PC-3 (cell line): Measurements from ENCODE around the gene CFAP20DC. TPM values are rescaled to one million over a fixed set of nuclear protein-coding genes. Genes with fewer than 3 reads are reported as not detected.

ENCODE experiments used
- ATAC-seq: fragments of 200-7000 bp; cut with Tn5 transposase; 2 replicates; pipeline ENCODE4 v1.9.1; 2020; ENCODE audit warnings: mild to moderate bottlenecking, moderate library complexity
- BruUV-seq: library from RNA; stranded (reverse); fragments of 400-500 nt; replicated peaks from 2 replicates; lab custom pipeline; 2021; lab: Mats Ljungman, UMichigan
- CTCF ChIA-PET: fragments of 300-600 bp; sonication (Branson Sonifier 250); formaldehyde crosslinking; loops from one replicate; lab custom pipeline; 2022; ENCODE audit warnings: antibody characterized with exemption; lab: Charles Lee
- POLR2A ChIA-PET: fragments of 300-600 bp; sonication (Branson Sonifier 250); formaldehyde crosslinking; loops from one replicate; lab custom pipeline; 2022; ENCODE audit warnings: antibody characterized with exemption; ENCODE audit not compliant: unreplicated experiment; lab: Charles Lee
- DNase-seq: peaks from one replicate; pipeline ENCODE4 v3.0.0-alpha.2; 2015
- H2AFZ ChIP-seq: fragments of 300-600 bp; sonication (generic); 2 replicates; pipeline ENCODE4 v1.6.0; 2016; ENCODE audit warnings: antibody characterized with exemption, low read length
- H3F3A ChIP-seq: fragments of 300-600 bp; sonication (generic); one replicate; pipeline ENCODE4 v1.6.0; 2017; ENCODE audit warnings: antibody characterized with exemption, low read length, control low read depth, mild to moderate bottlenecking; ENCODE audit not compliant: unreplicated experiment
- H3K27ac ChIP-seq: fragments of 300-600 bp; sonication (generic); 2 replicates; pipeline ENCODE4 v1.5.1; 2016; ENCODE audit warnings: mild to moderate bottlenecking, low read length
- H3K27me3 ChIP-seq: fragments of 300-600 bp; sonication (generic); 2 replicates; pipeline ENCODE4 v1.6.1; 2016; ENCODE audit warnings: low read length, mixed read lengths
- H3K36me3 ChIP-seq: fragments of 300-600 bp; sonication (generic); 2 replicates; pipeline ENCODE4 v1.6.1; 2016; ENCODE audit warnings: low read depth, mixed run types, low read length, mixed read lengths
- H3K4me1 ChIP-seq: fragments of 300-600 bp; sonication (generic); 2 replicates; pipeline ENCODE4 v1.5.1; 2016; ENCODE audit warnings: low read length; ENCODE audit not compliant: insufficient read depth
- H3K4me2 ChIP-seq: fragments of 300-600 bp; sonication (generic); 2 replicates; pipeline ENCODE4 v1.6.0; 2016; ENCODE audit warnings: low read length
- H3K4me3 ChIP-seq: fragments of 300-600 bp; sonication (generic); 2 replicates; pipeline ENCODE4 v1.5.1; 2016; ENCODE audit warnings: mild to moderate bottlenecking, low read length, mixed read lengths
- H3K79me2 ChIP-seq: fragments of 300-600 bp; sonication (generic); 2 replicates; pipeline ENCODE4 v1.6.1; 2017; ENCODE audit warnings: low read length, mixed read lengths
- H3K9ac ChIP-seq: fragments of 300-600 bp; sonication (generic); 2 replicates; pipeline ENCODE4 v1.6.0; 2016; ENCODE audit warnings: mild to moderate bottlenecking, low read length
- H3K9me2 ChIP-seq: fragments of 300-600 bp; sonication (generic); replicated peaks from 2 replicates; pipeline ENCODE4 v1.6.1; 2016; ENCODE audit warnings: mixed run types, low read length, mixed read lengths
- H3K9me3 ChIP-seq: fragments of 300-600 bp; sonication (generic); 2 replicates; pipeline ENCODE4 v1.6.1; 2016; ENCODE audit warnings: low read length, mixed read lengths
- H4K20me1 ChIP-seq: fragments of 300-600 bp; sonication (generic); 2 replicates; pipeline ENCODE4 v1.6.1; 2016; ENCODE audit warnings: low read length, mixed read lengths
- EZH2 ChIP-seq: fragments of 300-600 bp; sonication (generic); IDR thresholded peaks from one replicate; pipeline ENCODE4 v1.6.1; 2017; ENCODE audit warnings: antibody characterized with exemption, mild to moderate bottlenecking, low read length; ENCODE audit not compliant: unreplicated experiment
- EZH2phosphoT487 ChIP-seq: fragments of 300-600 bp; sonication (generic); IDR thresholded peaks from 2 replicates; pipeline ENCODE4 v1.6.1; 2018; ENCODE audit warnings: mild to moderate bottlenecking, antibody characterized with exemption, low read length, borderline replicate concordance
- intact Hi-C: fragments of 100-400 bp; cut with micrococcal nuclease; formaldehyde crosslinking; loops from 2 replicates; pipeline ENCODE4 v1.9.0; 2023
- total RNA-seq: library from RNA; depleted of rRNA; stranded (reverse); fragments of >200 nt; gene quantifications from 2 replicates; pipeline ENCODE4 v1.2.3, GENCODE V29; 2014
- TF ChIP-seq, protein P1 (sequence below): fragments of 300-600 bp; sonication (generic); conservative IDR thresholded peaks from 2 replicates; pipeline ENCODE4 v1.5.1; 2017; ENCODE audit warnings: antibody characterized with exemption, low read depth, mild to moderate bottlenecking, low read length

The CFAP20DC gene
- total RNA-seq, 1 experiment from 2014 or later = 15.4 TPM

DNA sequence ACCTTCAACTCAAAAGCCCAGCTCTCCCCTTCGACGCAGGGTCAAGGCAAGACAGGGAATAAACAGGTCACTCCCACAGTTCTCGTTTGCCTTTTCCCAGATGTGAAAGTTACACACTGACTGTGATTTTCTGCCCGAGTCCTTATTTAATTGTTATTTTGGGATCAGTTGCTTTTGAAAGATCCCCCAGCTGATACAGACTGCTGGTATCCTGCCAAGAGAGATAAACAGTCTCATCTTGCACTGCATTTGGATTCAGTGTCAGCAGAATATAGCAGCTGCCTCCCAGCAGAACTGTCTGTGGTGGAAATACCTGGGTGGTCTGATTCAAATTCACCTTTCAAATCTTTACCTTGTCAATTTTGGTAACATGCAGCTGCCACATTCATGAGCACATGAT is 327.3 kb downstream of the CFAP20DC start:
- no peak for DNase-seq
- Histone ChIP-seq H3K27ac (no peak overlapping the region), H3K4me1 (peaks cover 6% of the 10 kb centered on the region; the same call in 1 of the 2 replicates), H3K27me3 (no peaks in the 10 kb centered on the region), H3K4me3 (no peak overlapping the region), H3K9me3 (no peaks in the 10 kb centered on the region), H2AFZ (no peak overlapping the region), H3K79me2 (no peaks in the 10 kb centered on the region), H4K20me1 (no peaks in the 10 kb centered on the region), H3K36me3 (no peaks in the 10 kb centered on the region), H3F3A (no peaks in the 10 kb centered on the region), H3K9me2 (no peaks in the 10 kb centered on the region), H3K9ac (no peak overlapping the region), H3K4me2 (no peak overlapping the region)
- ChIA-PET CTCF (no interaction called here), POLR2A (no interaction called here)
- intact Hi-C loops = no loop called here
- TF ChIP-seq EZH2phosphoT487 = no peak
- TF ChIP-seq EZH2 = no peak
- TF ChIP-seq, protein P1, sequence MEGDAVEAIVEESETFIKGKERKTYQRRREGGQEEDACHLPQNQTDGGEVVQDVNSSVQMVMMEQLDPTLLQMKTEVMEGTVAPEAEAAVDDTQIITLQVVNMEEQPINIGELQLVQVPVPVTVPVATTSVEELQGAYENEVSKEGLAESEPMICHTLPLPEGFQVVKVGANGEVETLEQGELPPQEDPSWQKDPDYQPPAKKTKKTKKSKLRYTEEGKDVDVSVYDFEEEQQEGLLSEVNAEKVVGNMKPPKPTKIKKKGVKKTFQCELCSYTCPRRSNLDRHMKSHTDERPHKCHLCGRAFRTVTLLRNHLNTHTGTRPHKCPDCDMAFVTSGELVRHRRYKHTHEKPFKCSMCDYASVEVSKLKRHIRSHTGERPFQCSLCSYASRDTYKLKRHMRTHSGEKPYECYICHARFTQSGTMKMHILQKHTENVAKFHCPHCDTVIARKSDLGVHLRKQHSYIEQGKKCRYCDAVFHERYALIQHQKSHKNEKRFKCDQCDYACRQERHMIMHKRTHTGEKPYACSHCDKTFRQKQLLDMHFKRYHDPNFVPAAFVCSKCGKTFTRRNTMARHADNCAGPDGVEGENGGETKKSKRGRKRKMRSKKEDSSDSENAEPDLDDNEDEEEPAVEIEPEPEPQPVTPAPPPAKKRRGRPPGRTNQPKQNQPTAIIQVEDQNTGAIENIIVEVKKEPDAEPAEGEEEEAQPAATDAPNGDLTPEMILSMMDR = no peak
- ATAC-seq = no peak
- BruUV-seq = no TSS peak

DNA sequence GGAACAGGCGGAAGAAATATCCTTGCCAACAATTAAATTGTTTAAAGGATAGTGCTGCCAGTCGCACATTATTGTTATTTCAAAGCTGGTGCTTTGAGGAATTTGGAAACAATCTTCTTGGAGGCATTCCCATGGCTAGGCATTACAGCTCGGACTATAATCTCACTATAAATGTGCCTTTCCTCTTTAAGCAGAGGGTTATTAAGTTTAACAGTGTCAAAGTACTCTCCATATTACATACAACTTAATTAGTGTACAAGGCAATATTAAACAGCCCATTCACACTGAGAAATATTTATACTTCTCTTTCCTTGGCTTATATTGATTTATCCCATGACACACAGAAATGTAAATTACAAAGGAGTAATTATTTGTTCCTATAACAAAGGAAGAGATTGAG is 329.3 kb downstream of the CFAP20DC start:
- ATAC-seq (no peak), DNase-seq (no peak)

DNA sequence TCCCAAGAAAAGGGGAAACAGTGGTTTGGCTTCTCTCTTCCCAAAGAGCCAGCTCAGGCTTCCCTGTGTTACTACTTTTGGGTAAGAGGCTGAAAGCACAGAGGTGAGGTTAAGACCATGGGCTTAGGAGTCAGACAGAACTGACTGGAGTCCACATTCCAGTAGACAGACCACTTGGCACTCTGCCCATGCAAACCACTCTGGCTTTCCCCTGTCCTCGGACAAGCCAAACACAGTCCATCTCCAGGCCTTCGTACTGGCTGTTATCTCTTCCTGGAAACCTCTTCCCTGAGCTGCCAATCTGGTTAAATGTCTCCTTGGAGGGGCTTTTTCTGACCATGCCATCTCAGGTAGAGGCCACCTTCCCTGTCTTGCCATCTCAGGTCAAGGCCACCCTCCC is 330.1 kb downstream of the CFAP20DC start:
- POLR2A ChIA-PET = no interaction called here
- H3K79me2 ChIP-seq = no peaks in the 10 kb centered on the region
- no peak overlapping the region for H3K4me2 ChIP-seq
- H2AFZ ChIP-seq = no peak overlapping the region
- intact Hi-C loops = no loop called here
- no peaks in the 10 kb centered on the region for H3F3A ChIP-seq
- H3K4me1 ChIP-seq = peaks cover 6% of the 10 kb centered on the region; the same call in 1 of the 2 replicates
- no peaks in the 10 kb centered on the region for H3K9me3 ChIP-seq
- no TSS peak for BruUV-seq
- CTCF ChIA-PET = no interaction called here
- H3K4me3 ChIP-seq = no peak overlapping the region
- no peak overlapping the region for H3K9ac ChIP-seq
- ATAC-seq = no peak
- no peaks in the 10 kb centered on the region for H3K36me3 ChIP-seq
- H3K27me3 ChIP-seq = no peaks in the 10 kb centered on the region
- H4K20me1 ChIP-seq = no peaks in the 10 kb centered on the region
- no peaks in the 10 kb centered on the region for H3K9me2 ChIP-seq
- DNase-seq = no peak
- TF ChIP-seq EZH2phosphoT487 (no peak), EZH2 (no peak)
- TF ChIP-seq, protein P1 = no peak
- H3K27ac ChIP-seq = no peak overlapping the region

More for the DNA sequence above, 329.3 kb downstream of the CFAP20DC start:
- Histone ChIP-seq H3K27ac (no peak overlapping the region), H3K79me2 (no peaks in the 10 kb centered on the region), H3K4me1 (peaks cover 6% of the 10 kb centered on the region; the same call in 1 of the 2 replicates), H3F3A (no peaks in the 10 kb centered on the region), H3K4me2 (no peak overlapping the region), H2AFZ (no peak overlapping the region), H3K27me3 (no peaks in the 10 kb centered on the region), H3K4me3 (no peak overlapping the region), H3K9ac (no peak overlapping the region), H4K20me1 (no peaks in the 10 kb centered on the region), H3K9me2 (no peaks in the 10 kb centered on the region), H3K36me3 (no peaks in the 10 kb centered on the region), H3K9me3 (no peaks in the 10 kb centered on the region)
- intact Hi-C loops = no loop called here
- BruUV-seq = no TSS peak
- ChIA-PET CTCF (no interaction called here), POLR2A (no interaction called here)
- no peak for TF ChIP-seq EZH2phosphoT487
- TF ChIP-seq, protein P1 = no peak
- TF ChIP-seq EZH2 = no peak
